Stimulated activated CD8-positive, alpha-beta memory T cell treated with anti-CD3 and anti-CD28 coated beads, Interleukin-7, amount 100 ng/mL, for 48 hours (primary cell): ENCODE measurements around the gene CNTNAP5.

Experiments
- DNase-seq, 2 donors: peaks; one replicate each; pipeline ENCODE4 v3.0.0-alpha.2; 2020; ENCODE audit warnings: low read depth in 1 of 2; ENCODE audit errors: extremely low read depth in 1 of 2

CNTNAP5 gene

DNA sequence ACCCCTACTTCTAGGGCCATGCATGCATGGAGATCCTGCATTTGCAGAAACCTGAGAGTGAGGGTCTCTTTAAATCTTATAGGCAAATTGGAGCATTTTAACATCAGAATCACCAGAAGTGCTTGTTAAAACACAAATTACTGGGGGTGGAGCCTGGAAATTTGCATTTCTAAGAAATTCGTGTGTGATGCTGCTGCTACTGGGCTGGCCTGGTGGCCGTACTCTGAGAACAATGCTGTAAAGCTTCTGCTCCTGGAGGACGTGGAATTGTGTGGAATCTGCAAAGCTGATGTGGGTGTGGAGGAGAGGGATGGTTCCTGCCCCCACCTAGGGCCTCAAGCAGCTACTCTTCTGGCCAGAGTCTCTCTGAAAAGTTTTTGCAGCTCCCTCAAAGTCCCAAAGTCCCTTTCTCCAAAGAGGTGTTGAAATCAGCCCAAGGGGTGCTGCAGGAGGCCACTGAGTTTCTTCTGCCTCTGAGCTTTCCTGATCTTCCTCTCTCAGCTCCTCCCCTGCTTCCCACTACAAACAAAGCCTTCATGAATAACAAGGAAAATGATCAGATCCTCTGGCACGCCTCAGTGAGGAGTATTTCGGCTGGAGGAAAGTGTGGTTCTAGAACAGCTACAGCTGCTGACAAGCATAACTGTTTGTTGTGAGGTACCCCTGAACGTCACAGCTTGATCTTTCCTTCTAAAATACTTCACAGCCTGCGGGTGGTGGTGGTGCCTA, 508.3 kb downstream of the CNTNAP5 start:
- DNase-seq = no peak

DNA sequence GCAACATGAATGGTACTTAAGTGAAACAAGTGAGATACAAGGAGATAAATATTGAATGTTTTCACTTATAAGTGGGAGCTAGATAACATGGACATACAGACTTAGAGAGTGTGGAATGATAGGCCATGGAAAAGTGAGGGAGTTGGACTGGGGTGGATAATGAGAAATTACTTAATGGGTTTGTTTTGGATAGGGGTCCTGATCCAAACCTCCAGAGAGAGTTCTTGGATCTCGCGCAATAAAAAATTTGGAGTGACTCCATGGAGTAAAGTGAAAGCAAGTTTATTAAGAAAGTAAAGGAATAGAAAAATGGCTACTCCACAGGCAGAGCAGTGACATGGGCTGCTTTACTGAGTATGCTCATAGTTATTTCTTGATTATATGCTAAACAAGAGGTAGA, 508.9 kb downstream of the CNTNAP5 start:
- DNase-seq = no peak

DNA sequence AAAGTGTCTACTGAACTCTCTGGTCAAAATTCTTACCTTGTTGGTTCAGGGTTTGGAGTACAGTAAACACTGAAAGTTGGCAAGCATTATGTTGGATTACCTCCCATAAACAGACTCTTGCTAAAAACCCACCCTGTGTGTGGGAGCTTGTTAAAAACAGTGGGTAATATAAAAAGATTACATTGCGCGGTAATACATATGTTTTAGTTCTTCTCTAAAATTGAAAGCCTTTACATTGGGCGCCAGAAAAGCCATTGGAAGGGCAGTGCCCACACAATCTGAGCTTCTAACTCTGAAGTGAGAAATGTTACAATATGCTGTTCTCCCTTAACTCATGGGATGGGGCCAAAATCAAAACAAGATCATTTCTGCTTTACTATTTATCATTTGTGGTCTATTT, 510.7 kb downstream of the CNTNAP5 start:
- DNase-seq = no peak

DNA sequence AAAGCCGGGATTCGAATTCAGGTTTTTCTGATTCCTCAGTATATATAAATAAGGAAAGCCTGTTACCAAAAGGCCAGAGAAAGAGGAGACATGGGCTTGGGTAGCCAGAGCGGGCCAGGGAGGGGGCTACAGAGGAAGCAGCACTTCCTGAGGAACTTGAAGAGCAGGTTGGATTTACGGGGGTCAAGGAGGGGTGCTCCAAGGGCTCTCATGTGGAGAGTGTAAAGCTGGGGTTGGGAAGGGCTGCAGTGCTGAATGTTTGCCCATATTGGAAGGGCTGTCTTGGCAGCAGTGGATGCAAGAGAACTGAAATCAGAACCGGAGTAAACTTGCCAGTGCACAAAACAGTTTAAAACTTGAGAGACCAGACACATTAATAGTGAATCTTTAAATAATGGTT, 511.5 kb downstream of the CNTNAP5 start:
- DNase-seq = no peak

DNA sequence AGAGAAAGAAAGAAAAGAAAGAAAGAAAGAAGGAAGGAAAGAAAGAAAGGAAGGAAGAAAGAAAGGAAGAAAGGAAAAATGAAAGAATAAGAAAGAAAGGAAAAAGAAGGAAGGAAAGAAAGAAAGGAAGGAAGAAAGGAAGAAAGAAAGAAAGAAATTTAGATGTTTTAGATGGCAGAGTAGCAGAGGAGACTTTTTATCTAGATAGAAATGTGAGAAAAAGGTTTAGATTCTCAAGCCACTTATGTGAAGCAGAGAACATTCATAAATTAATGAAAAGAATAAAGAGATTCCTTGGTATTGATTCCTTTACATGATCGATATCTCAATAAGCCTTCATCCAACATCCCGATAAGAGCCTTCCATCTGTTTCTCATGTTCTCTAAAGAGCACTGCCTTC, 513.5 kb downstream of the CNTNAP5 start:
- DNase-seq = no peak

DNA sequence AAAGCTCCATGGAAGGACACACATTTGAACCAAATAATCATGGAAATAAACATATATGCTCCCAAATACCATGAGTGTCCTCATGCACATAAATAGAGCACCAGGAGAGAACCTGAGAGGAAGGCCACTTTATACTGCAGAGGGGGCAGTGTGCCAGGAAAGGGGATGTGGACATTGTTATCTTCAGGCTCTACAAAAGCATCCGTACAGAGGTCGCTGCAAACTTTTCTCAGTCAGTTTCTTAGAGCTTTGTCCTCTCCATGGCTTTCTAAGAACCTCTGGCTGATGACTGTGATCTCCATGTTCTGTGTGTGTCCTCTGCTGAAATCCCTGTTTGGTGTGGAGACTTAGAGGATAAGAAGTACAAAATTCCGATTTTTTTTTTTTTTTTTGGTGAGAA, 515.7 kb downstream of the CNTNAP5 start:
- DNase-seq = no peak

DNA sequence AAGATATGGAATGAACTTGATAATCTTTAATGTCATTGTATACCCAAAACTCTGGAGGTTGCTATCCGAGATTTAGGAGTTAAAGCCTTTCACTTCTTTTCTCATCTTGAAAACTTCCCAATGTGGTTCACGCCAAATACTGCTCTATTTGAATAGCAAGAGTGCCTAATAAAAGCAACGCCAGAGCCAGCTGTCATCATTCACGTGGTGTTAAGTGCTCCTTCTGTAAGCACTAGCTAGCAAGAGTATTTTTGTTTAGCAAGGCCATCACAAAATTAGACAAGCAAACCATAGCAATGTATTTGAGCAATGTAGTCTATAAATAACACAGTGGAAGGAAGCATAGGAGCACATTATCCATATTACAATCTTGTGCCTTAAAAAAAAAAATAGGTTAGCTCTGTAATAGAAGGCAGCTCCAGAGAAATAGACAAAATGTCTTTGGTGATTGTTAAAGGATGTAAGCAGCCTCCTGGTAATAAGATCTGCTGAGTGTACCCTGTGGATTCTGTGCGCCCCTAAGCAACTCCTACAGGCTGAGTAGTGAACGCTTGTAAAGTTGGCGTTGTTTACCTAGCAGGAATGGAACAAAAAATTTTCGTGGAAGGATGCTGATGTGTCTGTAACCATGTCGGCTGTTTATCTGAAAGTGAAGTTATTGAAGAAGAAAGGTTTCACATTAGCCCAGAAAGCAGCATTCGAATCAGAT, 518.0 kb downstream of the CNTNAP5 start:
- DNase-seq = no peak

DNA sequence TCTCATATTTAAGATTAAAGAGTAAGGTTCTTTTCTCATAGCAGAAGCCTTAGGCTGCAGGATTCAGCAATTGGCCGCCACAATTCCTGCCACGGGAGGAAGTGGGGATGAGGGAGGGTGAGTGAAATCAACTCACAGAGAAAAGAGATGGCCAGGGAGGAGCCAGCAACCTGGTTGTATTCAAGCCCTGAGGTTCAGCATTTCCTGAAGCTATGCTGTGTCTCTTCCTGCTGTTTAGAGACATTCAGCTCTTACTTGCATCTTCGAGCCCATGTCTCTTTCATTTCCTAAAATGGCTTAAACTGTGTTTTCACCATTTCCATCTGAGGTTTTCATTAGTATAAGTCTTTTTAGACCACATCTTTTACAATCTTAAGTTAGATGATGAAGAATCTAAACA, 522.6 kb downstream of the CNTNAP5 start:
- no peak for DNase-seq

DNA sequence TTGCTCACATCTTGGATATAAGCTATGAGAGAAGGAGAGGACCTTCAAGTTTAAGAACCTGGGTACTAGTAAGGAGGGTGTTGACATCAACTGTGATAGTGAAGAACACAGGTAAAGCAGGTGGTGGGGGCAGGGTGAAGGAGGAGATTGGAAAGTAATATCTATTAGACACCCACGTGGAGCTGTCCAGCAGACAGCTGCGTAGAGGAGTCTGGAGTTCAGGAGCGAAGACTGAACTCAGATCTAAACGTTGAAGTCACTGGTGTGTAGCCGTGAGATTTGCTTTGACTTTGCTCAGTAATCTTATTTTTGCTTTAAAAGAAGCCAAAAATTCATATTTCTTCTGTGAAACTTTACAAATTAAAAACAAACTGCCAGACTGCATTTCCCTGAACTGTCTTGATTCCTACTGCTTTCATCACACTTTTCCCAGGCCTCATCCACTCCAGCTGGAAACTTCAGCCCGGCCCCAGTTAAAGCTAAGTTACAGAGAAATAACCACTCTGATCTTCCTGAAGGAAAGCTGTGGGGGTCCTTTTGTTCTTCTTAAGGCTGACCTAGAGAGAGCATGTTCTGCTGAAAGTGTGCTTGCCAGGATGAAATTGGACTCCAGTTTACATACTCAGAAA, 533.3 kb downstream of the CNTNAP5 start:
- no peak for DNase-seq

DNA sequence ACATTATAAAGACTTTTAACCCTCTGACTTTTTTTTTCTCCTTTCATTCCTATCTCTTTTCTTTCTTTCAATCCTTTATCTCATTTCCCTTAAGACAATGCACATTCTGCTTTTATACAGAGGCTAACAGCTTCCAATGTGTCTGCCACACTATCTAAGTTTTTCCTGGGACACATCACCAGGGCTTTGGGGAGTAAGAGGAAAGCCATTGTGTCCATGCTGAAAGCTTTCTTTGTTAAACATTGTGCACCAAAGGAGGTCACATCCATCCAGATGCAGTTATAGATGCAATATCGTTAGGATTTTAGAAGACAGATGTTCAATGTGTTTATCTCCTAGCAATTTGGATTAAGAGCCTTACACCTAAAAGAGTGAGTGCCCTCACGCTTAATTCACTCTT, 534.1 kb downstream of the CNTNAP5 start:
- no peak for DNase-seq

DNA sequence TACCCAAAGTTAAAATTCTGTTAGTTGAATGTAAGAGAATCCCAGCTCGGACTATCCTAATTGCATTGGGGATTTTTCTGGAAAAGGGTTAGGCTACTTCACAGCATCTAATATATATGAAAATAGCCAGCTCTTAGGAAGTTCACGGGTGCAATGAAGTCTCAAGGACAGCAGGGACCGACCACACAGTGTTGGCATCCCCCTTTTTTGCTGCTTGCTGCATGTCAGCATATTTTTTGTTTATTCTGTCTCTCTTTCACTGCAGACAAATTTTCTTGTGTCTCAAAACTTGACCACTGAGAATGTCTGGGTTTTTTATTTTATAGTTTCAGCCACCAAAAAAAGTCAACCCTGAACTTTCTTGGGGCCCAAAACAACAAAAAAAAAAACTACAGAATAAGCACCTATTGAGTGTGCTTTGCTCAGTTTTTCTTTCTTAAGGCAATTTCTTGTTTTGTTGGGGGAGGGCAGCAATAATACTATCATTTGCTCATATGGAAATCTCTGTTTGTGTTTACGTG, 535.6 kb downstream of the CNTNAP5 start:
- no peak for DNase-seq

DNA sequence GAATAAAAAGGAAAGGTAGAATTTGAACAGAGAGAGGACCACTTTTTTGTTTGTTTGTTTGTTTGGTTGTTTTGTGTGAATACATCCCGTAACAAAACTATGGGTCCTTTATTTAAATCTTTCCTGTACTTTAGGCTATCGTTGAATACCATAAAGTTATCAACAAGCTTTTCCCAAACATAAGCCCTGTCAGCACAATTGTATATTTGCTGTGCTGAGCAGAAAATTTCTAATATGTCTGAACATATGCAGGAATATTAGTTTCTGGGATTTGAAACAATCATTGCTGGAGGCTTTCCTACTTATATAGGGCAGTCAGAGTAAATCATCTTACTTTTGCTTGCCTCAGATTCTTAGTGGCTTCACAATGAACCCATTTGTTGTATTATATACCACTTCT, 536.4 kb downstream of the CNTNAP5 start:
- no peak for DNase-seq

DNA sequence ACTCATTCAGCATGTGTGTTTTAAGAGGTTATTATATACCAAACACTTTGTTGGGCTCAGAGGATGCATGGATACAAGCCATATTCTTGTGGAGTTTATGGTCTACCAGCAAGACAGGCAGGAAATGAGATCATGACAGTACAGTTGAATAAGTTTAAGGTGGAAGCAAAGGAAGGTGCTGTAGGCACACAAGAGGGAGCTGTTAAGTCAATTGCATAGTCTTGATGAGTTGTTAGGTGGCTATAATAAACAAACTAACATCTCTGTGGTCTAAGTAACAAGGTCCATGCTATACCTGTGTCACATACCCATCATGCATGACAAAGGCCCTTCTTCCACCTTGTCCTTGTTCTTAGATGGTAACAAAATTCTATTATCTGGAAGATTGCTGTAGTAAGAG, 538.3 kb downstream of the CNTNAP5 start:
- no peak for DNase-seq

DNA sequence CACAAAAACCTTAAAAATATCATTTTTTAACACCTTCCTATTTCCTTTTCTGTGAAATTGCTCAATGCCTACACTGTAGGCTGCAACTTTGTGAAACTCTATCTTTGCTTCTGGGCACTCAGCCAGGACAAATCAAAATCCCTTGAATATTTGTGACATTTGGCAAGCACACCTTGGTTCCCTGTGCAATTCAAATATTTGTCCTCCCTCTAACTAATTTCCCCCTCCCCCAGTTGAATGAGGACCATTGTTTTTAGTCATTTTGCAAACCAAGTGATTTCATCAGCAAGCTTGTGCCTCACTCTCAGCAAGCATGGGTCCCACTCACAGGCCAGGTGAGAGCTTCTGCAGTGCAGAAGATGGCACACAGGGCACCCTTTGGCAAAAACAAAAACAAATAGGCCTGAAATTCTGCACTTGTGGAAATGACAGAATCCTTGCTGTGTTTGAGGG, 541.5 kb downstream of the CNTNAP5 start:
- no peak for DNase-seq

DNA sequence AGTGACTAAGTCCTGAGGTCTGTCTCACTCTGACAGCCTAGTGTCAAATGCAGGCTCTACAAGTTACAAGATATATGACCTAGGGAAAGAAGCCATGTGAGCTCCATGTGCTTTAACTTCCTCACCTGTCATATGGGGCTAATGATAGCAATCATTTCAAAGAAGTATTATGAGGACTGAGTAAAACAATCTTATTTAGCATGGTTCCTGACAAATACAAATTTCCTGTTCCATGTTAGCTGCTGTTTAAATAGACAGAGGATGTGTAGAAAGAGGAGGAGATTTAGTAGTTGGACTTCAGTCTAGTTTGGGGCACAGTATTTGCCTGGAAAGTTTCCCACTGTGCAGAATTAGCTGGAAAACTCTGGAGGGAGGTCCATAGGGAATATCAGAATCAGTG, 545.8 kb downstream of the CNTNAP5 start:
- DNase-seq = no peak

DNA sequence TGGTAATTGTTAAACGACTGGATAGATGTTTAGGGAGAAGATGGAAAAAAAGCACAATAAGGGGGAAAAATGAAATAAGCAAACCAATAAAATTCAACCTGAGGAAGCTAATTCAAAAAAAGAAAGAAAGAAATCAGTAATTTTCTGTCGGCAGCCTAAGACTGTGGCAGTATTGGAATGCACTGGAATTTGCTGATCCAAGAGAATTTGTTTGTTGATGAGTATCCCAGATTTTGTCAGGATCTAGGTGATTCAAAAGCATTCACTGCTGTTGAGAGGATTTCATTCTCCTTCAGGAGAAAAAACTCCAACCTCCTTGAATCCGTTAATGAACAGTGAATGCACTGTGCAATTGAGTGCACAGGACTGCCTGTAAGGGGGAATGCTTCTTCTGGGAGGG, 546.7 kb downstream of the CNTNAP5 start:
- no peak for DNase-seq

DNA sequence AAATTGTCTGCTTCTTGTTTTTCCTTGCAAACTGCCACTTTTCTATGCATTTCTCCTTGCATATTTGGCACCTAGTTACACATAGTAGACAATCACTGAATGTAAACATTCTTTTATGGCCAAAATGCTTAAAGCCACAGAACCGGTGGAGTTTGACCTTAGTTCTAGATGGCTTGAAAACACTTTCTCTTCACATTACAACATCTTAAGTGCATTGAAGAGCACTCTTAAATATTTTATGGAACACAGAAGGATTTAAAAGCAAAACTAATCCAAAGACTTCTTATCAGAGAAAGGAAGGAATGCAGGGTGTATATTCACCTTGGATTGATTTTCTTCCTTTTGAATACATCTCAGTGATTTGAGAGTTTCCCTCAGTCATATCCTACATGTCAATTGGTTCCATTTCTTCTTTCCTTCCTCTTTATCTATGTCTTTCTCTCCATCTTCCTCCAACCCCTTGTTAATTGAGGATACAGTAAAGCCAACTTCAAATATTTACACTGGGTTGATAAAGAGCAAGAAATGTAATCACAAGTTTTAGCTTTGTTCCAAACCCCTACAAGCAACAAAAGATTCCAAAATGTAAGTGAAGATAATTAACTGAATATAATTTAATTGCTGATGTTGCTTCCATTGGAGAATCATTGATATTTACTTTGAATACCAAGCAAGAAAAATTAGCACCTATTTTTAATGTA, 548.0 kb downstream of the CNTNAP5 start:
- DNase-seq = no peak

DNA sequence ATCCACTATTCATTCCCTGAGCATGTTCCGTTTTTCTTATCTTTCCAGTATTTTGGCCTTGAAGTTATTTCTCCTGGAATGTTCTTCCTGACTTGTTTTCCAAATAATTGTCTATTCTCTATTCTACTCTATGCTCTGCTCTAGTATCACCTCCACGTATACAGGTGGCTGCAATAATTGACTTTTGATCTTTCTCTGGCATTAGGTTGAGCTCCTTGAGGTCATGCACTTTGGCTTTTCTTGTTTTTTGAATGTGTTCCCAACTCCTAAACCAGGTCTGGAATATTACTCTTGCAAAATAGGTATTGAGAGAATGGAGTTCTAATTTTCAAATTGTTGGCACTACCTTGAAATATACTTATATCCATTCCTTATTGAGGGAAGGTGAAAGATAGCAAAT, 550.4 kb downstream of the CNTNAP5 start:
- DNase-seq = no peak

DNA sequence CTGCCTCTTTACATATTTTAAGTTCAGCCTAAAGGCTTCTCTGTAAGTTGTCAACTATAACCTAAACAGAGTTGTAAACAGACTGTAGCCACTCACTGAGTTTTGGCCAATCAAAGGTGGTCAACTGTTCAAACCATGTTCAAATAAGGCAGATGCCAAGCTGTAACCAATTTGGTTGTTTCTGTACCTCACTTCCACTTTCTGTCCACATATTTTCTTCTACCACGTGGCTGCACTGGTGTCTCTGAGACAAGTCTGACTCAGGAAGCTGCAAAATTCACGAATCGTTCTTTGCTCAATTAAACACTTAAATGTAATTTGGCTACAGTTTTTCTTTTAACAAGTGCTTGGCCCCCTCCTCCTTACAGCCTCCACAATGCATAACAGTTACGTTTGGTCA, 555.2 kb downstream of the CNTNAP5 start:
- DNase-seq = no peak

DNA sequence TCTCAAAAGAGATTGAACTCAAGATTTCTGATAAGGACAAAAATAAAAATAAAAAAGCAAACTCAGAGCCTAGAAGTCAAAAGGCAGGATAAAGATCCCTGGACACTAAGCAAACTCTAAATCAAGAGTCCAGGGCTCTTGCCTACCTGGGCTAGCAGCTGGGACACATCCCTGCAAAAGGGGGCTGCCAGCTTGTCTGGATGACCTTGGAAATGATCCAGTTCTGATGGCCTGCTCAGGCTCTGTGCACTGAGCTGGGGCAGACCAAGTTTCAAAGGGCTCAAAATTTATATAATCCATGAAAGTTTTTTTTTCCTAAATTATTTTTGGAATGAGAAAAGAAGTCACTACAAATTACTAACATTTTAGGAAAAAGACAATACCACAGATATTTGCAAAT, 557.3 kb downstream of the CNTNAP5 start:
- DNase-seq = no peak

DNA sequence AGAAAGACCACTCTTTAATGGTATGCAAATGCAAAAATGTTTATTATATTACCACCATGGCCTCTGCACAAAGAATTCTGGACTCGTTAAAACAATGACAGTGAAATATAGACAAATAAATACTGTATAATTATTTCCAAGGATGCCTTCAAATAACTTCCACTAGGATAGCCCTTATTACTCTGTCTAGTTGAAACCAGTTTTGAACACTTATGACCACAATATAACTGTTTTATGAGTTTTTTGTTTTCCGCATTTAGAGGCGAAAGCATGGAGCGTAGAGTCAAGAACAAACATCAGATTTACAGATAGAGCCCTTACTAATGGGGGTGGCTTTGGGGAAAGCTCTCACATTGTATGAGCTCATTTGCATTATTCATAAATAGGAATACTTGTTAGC, 559.5 kb downstream of the CNTNAP5 start:
- no peak for DNase-seq
